Adrenal gland (tissue), 5 donors: ENCODE data around the gene CUX1.

Source experiments
- POLR2A ChIP-seq, 2 donors: fragments of 450-650 bp; IDR thresholded peaks; one replicate each; pipeline ENCODE4 v1.6.1; 2017; ENCODE audit warnings: antibody characterized with exemption in 2 of 2, mild to moderate bottlenecking in 2 of 2, moderate library complexity in 1 of 2
- TF ChIP-seq, protein P1 (sequence below), 6 experiments: fragments of 450-650 bp in 4 of 6; fragments of 200-600 bp in 2 of 6; sonication (generic) in 1 of 6; IDR thresholded peaks; 1 replicate in 5 of 6; 2 replicates in 1 of 6; pipeline versions ENCODE4 v1.5.1 to v1.8.0; 2016 to 2021; ENCODE audit warnings: antibody characterized with exemption in 6 of 6, mild to moderate bottlenecking in 2 of 6, moderate library complexity in 1 of 6
- donor health status: DM: no; HTN: no; CAD: no.

DNA sequence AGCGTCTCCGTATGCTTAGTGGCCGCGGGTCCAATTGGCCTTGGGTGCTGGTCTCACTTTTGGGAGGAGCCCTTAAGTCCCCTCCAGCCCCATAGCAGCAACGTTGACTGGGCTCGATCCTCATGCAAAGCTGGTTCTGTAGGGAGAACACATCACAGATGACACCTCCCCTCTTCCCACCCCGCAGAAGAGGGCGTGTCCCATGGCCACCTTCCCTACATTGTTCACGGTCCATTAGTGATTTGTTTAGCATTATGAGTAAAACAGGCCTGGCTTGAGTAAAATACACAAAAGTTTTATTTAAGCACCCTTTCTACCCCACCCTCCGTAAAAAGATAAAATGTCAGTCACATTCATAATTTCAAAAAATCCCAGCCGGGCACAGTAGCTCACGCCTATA lies 380.2 kb downstream of the CUX1 start:
- TF ChIP-seq, protein P1, sequence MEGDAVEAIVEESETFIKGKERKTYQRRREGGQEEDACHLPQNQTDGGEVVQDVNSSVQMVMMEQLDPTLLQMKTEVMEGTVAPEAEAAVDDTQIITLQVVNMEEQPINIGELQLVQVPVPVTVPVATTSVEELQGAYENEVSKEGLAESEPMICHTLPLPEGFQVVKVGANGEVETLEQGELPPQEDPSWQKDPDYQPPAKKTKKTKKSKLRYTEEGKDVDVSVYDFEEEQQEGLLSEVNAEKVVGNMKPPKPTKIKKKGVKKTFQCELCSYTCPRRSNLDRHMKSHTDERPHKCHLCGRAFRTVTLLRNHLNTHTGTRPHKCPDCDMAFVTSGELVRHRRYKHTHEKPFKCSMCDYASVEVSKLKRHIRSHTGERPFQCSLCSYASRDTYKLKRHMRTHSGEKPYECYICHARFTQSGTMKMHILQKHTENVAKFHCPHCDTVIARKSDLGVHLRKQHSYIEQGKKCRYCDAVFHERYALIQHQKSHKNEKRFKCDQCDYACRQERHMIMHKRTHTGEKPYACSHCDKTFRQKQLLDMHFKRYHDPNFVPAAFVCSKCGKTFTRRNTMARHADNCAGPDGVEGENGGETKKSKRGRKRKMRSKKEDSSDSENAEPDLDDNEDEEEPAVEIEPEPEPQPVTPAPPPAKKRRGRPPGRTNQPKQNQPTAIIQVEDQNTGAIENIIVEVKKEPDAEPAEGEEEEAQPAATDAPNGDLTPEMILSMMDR (IDR thresholded peaks at IDR 0.05) = no peak
- TF ChIP-seq POLR2A (IDR thresholded peaks at IDR 0.05) = no peak
